ENCODE measurements around the gene MTHFR. TPM values are rescaled to one million over a fixed set of nuclear protein-coding genes. Genes with fewer than 3 reads are reported as not detected.
A peak's percentile ranks its signal among the peaks of the same experiment; 100 is the strongest.

The MTHFR gene
- total RNA-seq, 1 donor from 2014 or later = 6.2 TPM

DNA sequence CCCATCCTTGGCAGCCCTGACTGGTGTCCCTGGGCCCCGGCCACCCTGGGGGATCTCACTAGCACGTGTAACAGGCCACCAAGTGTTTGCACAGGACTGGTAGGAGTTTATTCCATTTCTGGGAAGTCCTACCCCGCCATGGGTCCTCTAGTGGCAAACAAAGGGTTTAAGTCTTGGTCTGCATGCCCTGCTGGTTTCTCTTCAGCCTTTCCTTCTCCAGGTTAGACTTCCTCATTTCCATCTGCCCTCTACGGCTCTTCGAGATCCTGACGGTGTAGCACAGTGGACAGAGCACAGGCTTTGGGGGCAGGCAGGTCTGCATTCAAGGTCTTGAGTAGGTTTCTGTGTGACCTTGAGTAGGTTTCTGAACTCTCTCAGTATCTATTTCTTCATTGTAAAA is 67.0 kb downstream of the MTHFR start:
- TF ChIP-seq, protein P1, sequence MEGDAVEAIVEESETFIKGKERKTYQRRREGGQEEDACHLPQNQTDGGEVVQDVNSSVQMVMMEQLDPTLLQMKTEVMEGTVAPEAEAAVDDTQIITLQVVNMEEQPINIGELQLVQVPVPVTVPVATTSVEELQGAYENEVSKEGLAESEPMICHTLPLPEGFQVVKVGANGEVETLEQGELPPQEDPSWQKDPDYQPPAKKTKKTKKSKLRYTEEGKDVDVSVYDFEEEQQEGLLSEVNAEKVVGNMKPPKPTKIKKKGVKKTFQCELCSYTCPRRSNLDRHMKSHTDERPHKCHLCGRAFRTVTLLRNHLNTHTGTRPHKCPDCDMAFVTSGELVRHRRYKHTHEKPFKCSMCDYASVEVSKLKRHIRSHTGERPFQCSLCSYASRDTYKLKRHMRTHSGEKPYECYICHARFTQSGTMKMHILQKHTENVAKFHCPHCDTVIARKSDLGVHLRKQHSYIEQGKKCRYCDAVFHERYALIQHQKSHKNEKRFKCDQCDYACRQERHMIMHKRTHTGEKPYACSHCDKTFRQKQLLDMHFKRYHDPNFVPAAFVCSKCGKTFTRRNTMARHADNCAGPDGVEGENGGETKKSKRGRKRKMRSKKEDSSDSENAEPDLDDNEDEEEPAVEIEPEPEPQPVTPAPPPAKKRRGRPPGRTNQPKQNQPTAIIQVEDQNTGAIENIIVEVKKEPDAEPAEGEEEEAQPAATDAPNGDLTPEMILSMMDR (conservative IDR thresholded peaks at IDR 0.05; ENCODE audit: low read depth, low read length) = no peak
- no peak overlapping the region for H3K4me3 ChIP-seq (ENCODE audit: low read depth, low read length)
- no peak for DNase-seq (ENCODE audit: low read depth)

DNA sequence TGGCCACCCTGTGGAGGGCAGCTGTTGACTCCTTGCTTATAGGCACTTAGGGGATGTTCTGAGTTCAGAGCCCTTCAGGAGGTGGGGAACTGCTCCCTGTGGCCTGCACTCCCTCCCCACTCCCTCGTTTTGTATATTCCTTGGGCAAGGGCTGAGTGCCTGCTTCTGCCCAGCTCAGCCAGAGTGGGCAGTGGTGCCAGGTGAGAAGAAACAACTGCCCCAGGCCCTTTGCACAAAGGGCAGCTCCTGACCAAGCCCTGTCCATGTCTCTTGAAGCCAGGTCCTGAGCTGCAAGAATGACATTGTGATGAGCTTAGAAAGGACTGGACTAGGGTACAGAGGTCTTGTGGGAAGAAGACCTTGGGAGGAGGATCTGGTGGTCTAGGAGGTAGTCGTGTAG is 67.7 kb downstream of the MTHFR start:
- H3K4me3 ChIP-seq (ENCODE audit: low read depth, low read length) = no peak overlapping the region
- no peak for DNase-seq (ENCODE audit: low read depth)
- TF ChIP-seq, protein P1 (conservative IDR thresholded peaks at IDR 0.05; ENCODE audit: low read depth, low read length) = no peak

DNA sequence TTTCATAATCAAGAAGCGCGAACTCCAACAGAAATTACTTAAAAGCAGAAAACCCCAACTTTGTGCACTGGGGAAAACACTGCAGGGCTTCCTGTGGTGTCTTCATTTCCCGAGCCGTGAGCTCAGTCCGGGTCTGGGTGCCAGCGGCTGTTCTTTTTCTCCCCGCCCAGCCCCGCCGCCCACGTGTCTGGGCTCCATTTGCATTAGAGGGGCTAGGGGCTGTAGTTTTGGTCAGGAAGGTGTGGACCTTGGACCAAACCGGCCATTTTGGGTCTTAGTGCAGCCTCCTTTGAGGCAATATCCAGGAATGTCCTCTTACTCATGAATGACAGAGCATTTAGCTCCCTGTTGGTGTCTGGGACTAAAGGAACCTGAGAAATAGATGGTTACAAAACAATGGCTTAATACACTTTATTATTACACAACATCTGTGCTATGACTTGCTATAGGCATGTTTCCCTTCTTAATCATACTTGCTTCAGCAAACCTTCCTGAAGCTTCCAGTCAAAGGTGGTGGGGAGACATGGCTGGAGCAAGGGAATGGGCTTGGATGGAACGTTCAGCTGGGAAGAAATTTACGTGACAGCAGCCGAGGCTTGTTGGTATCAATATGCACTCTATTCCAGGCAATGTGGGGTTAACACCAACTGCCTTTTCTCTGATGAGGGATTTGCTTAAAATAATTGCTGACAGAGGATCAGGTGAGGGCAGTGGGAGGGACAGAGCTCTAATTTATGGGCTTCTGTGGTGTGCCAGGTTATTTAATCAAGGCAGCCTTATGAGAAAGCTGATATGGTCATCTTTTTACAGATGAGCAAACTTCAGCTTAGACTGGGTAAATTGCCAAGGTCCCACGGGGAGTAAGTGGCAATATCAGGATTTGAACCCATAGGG is 68.8 kb downstream of the MTHFR start:
- TF ChIP-seq, protein P1 (conservative IDR thresholded peaks at IDR 0.05; ENCODE audit: low read depth, low read length) = no peak
- H3K4me3 ChIP-seq (ENCODE audit: low read depth, low read length) = peak overlapping the region; percentile 99
- DNase-seq (ENCODE audit: low read depth) = peak; percentile 78

DNA sequence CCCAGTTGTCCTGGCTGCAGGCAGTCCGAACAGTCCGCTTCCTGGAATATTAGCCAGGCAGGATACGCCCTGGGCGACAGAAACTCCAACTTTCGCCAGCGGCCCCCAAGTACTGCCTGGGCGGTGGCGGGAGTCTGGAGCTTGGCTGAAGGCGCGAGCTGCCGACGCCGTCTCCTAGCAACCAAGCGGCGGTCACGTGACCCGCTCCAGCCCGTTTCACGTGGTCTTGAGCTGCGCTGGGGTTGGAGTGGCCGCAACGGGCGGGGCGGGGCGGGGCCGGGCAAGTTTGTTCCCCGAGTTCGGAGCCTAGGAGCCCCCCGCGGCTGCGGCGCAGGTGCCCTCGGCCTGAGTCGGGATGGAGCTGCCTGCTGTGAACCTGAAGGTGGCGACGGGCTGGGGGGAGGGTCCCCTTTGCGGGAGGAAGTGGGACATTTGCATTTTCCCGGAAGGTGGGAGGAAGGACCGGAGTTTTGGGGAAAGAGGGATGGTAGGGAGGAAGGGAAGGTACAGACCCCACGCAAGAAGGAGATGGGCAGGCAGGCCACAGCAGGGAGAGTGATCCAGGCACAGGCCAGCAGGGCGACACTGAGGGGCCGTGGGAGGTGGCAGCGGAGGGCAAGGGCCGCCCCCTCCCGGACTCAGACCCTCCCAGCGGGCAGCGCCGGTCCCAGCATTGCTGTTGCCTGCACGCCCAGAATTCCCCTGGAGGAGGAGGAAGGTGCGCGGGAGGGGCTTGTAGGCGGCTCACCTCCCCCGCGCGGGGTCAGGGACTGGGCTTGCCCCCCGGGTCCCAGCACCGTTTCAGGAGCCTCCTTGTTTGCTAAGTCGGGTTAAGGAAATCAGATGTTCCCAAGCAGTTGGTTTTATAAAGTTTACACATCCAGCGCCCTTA is 69.7 kb downstream of the MTHFR start, which contains the start of gene AGTRAP:
Gene AGTRAP, plus strand, starts transcription at position 283 of the 892 bp plus-strand sequence. Its CDS starts 73 bp downstream, at position 356.
- TF ChIP-seq, protein P1 (conservative IDR thresholded peaks at IDR 0.05; ENCODE audit: low read depth, low read length) = peak; percentile 15
- DNase-seq (ENCODE audit: low read depth) = no peak
- peak within 1 kb of the TSS; percentile 99 for H3K4me3 ChIP-seq (ENCODE audit: low read depth, low read length)

Other genes starting within 250 kb of the MTHFR start
- 0.51 and 6.5 TPM in 2 replicates for gene FBXO2, start 151.5 kb downstream of the MTHFR start, total RNA-seq
- gene FBXO44, start 151.1 kb downstream of the MTHFR start, total RNA-seq = 8.0 and 13.7 TPM in 2 replicates
- gene FBXO6, start 141.8 kb downstream of the MTHFR start, total RNA-seq = 6.3 and 6.9 TPM in 2 replicates
- 89.4 and 127 TPM in 2 replicates for gene MAD2L2, start 124.8 kb downstream of the MTHFR start, total RNA-seq
- gene DRAXIN, start 114.3 kb downstream of the MTHFR start, total RNA-seq = under 0.01 and 0.12 TPM in 2 replicates
- gene AGTRAP, start 69.8 kb downstream of the MTHFR start, total RNA-seq = 54.7 and 70.3 TPM in 2 replicates
- not detected in 2 replicates for gene C1orf167, start 43.8 kb downstream of the MTHFR start, total RNA-seq
- 6.8 and 8.0 TPM in 2 replicates for gene CLCN6, start 227 bp upstream of the MTHFR start, total RNA-seq
- gene NPPA, start 41.8 kb upstream of the MTHFR start, total RNA-seq = not detected in 2 replicates
- gene NPPB, start 53.0 kb upstream of the MTHFR start, total RNA-seq = 1.2 and 3.5 TPM in 2 replicates
- 82.2 and 100 TPM in 2 replicates for gene KIAA2013, start 120.5 kb upstream of the MTHFR start, total RNA-seq
- gene PLOD1, start 128.8 kb upstream of the MTHFR start, total RNA-seq = 108 and 147 TPM in 2 replicates
- 53.6 and 63.2 TPM in 2 replicates for gene MFN2, start 174.5 kb upstream of the MTHFR start, total RNA-seq
- gene MIIP, start 213.5 kb upstream of the MTHFR start, total RNA-seq = 57.0 and 61.7 TPM in 2 replicates